22Rv1 (cell line): ENCODE results near the gene DAAM1.

Source experiments
- H3K27ac ChIP-seq: fragments of 450-650 bp; 2 replicates; pipeline ENCODE4 v1.5.1; 2017
- CTCF ChIP-seq: fragments of 450-650 bp; IDR thresholded peaks from 2 replicates; pipeline ENCODE4 v1.5.1; 2017; ENCODE audit warnings: mild to moderate bottlenecking
- ZFX ChIP-seq: fragments of 450-650 bp; IDR thresholded peaks from 2 replicates; pipeline ENCODE4 v1.6.1; 2017; ENCODE audit warnings: antibody characterized with exemption, borderline replicate concordance

The DAAM1 gene

GRCh38 chr14:59389936-59390335 is 201.5 kb downstream of the DAAM1 start:
- TF ChIP-seq CTCF: no peak

GRCh38 chr14:59391388-59391787 is 202.9 kb downstream of the DAAM1 start:
- TF ChIP-seq ZFX (no peak), CTCF (no peak)
- H3K27ac ChIP-seq: no peak overlapping the region

More at GRCh38 chr14:59389936-59390335, 201.5 kb downstream of the DAAM1 start:
- H3K27ac ChIP-seq: no peak overlapping the region

- no peak for TF ChIP-seq ZFX
- TF ChIP-seq CTCF: no peak
- H3K27ac ChIP-seq: no peak overlapping the region
These were observed 205.8 kb downstream of the DAAM1 start for GRCh38 chr14:59394268-59394667.

GRCh38 chr14:59395672-59396071 is 207.2 kb downstream of the DAAM1 start:
- TF ChIP-seq ZFX: no peak
- no peak for TF ChIP-seq CTCF
- H3K27ac ChIP-seq: no peak overlapping the region

GRCh38 chr14:59398841-59399240 is 210.4 kb downstream of the DAAM1 start:
- TF ChIP-seq CTCF (no peak), ZFX (no peak)
- H3K27ac ChIP-seq: no peak overlapping the region

- TF ChIP-seq ZFX (no peak), CTCF (no peak)
- no peak overlapping the region for H3K27ac ChIP-seq
These were observed 218.2 kb downstream of the DAAM1 start for GRCh38 chr14:59406454-59407245.

- TF ChIP-seq CTCF: no peak
- no peak for TF ChIP-seq ZFX
- no peak overlapping the region for H3K27ac ChIP-seq
These were observed 219.0 kb downstream of the DAAM1 start for GRCh38 chr14:59407246-59408010.
